ENCODE measurements around the gene FLYWCH1.

- no peak for TF ChIP-seq POLR2AphosphoS5 (IDR thresholded peaks at IDR 0.05)
- TF ChIP-seq, protein P1, sequence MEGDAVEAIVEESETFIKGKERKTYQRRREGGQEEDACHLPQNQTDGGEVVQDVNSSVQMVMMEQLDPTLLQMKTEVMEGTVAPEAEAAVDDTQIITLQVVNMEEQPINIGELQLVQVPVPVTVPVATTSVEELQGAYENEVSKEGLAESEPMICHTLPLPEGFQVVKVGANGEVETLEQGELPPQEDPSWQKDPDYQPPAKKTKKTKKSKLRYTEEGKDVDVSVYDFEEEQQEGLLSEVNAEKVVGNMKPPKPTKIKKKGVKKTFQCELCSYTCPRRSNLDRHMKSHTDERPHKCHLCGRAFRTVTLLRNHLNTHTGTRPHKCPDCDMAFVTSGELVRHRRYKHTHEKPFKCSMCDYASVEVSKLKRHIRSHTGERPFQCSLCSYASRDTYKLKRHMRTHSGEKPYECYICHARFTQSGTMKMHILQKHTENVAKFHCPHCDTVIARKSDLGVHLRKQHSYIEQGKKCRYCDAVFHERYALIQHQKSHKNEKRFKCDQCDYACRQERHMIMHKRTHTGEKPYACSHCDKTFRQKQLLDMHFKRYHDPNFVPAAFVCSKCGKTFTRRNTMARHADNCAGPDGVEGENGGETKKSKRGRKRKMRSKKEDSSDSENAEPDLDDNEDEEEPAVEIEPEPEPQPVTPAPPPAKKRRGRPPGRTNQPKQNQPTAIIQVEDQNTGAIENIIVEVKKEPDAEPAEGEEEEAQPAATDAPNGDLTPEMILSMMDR (IDR thresholded peaks at IDR 0.05), result no peak
- TF ChIP-seq POLR2A (IDR thresholded peaks at IDR 0.05), result no peak
Observed at GRCh38 chr16:2963074-2963722, 51.5 kb downstream of the FLYWCH1 start.
